PC-3 (cell line): Measurements from ENCODE around the gene AQP9. TPM values are rescaled to one million over a fixed set of nuclear protein-coding genes. Genes with fewer than 3 reads are reported as not detected.

ENCODE experiments used
- ATAC-seq: fragments of 200-7000 bp; cut with Tn5 transposase; 2 replicates; pipeline ENCODE4 v1.9.1; 2020; ENCODE audit warnings: mild to moderate bottlenecking, moderate library complexity
- BruUV-seq: library from RNA; stranded (reverse); fragments of 400-500 nt; replicated peaks from 2 replicates; lab custom pipeline; 2021; lab: Mats Ljungman, UMichigan
- CTCF ChIA-PET: fragments of 300-600 bp; sonication (Branson Sonifier 250); formaldehyde crosslinking; loops from one replicate; lab custom pipeline; 2022; ENCODE audit warnings: antibody characterized with exemption; lab: Charles Lee
- POLR2A ChIA-PET: fragments of 300-600 bp; sonication (Branson Sonifier 250); formaldehyde crosslinking; loops from one replicate; lab custom pipeline; 2022; ENCODE audit warnings: antibody characterized with exemption; ENCODE audit not compliant: unreplicated experiment; lab: Charles Lee
- DNase-seq: peaks from one replicate; pipeline ENCODE4 v3.0.0-alpha.2; 2015
- H2AFZ ChIP-seq: fragments of 300-600 bp; sonication (generic); 2 replicates; pipeline ENCODE4 v1.6.0; 2016; ENCODE audit warnings: antibody characterized with exemption, low read length
- H3F3A ChIP-seq: fragments of 300-600 bp; sonication (generic); one replicate; pipeline ENCODE4 v1.6.0; 2017; ENCODE audit warnings: antibody characterized with exemption, low read length, control low read depth, mild to moderate bottlenecking; ENCODE audit not compliant: unreplicated experiment
- H3K27ac ChIP-seq: fragments of 300-600 bp; sonication (generic); 2 replicates; pipeline ENCODE4 v1.5.1; 2016; ENCODE audit warnings: mild to moderate bottlenecking, low read length
- H3K27me3 ChIP-seq: fragments of 300-600 bp; sonication (generic); 2 replicates; pipeline ENCODE4 v1.6.1; 2016; ENCODE audit warnings: low read length, mixed read lengths
- H3K36me3 ChIP-seq: fragments of 300-600 bp; sonication (generic); 2 replicates; pipeline ENCODE4 v1.6.1; 2016; ENCODE audit warnings: low read depth, mixed run types, low read length, mixed read lengths
- H3K4me1 ChIP-seq: fragments of 300-600 bp; sonication (generic); 2 replicates; pipeline ENCODE4 v1.5.1; 2016; ENCODE audit warnings: low read length; ENCODE audit not compliant: insufficient read depth
- H3K4me2 ChIP-seq: fragments of 300-600 bp; sonication (generic); 2 replicates; pipeline ENCODE4 v1.6.0; 2016; ENCODE audit warnings: low read length
- H3K4me3 ChIP-seq: fragments of 300-600 bp; sonication (generic); 2 replicates; pipeline ENCODE4 v1.5.1; 2016; ENCODE audit warnings: mild to moderate bottlenecking, low read length, mixed read lengths
- H3K79me2 ChIP-seq: fragments of 300-600 bp; sonication (generic); 2 replicates; pipeline ENCODE4 v1.6.1; 2017; ENCODE audit warnings: low read length, mixed read lengths
- H3K9ac ChIP-seq: fragments of 300-600 bp; sonication (generic); 2 replicates; pipeline ENCODE4 v1.6.0; 2016; ENCODE audit warnings: mild to moderate bottlenecking, low read length
- H3K9me2 ChIP-seq: fragments of 300-600 bp; sonication (generic); replicated peaks from 2 replicates; pipeline ENCODE4 v1.6.1; 2016; ENCODE audit warnings: mixed run types, low read length, mixed read lengths
- H3K9me3 ChIP-seq: fragments of 300-600 bp; sonication (generic); 2 replicates; pipeline ENCODE4 v1.6.1; 2016; ENCODE audit warnings: low read length, mixed read lengths
- H4K20me1 ChIP-seq: fragments of 300-600 bp; sonication (generic); 2 replicates; pipeline ENCODE4 v1.6.1; 2016; ENCODE audit warnings: low read length, mixed read lengths
- EZH2 ChIP-seq: fragments of 300-600 bp; sonication (generic); IDR thresholded peaks from one replicate; pipeline ENCODE4 v1.6.1; 2017; ENCODE audit warnings: antibody characterized with exemption, mild to moderate bottlenecking, low read length; ENCODE audit not compliant: unreplicated experiment
- EZH2phosphoT487 ChIP-seq: fragments of 300-600 bp; sonication (generic); IDR thresholded peaks from 2 replicates; pipeline ENCODE4 v1.6.1; 2018; ENCODE audit warnings: mild to moderate bottlenecking, antibody characterized with exemption, low read length, borderline replicate concordance
- intact Hi-C: fragments of 100-400 bp; cut with micrococcal nuclease; formaldehyde crosslinking; loops from 2 replicates; pipeline ENCODE4 v1.9.0; 2023
- total RNA-seq: library from RNA; depleted of rRNA; stranded (reverse); fragments of >200 nt; gene quantifications from 2 replicates; pipeline ENCODE4 v1.2.3, GENCODE V29; 2014
- TF ChIP-seq, protein P1 (sequence below): fragments of 300-600 bp; sonication (generic); conservative IDR thresholded peaks from 2 replicates; pipeline ENCODE4 v1.5.1; 2017; ENCODE audit warnings: antibody characterized with exemption, low read depth, mild to moderate bottlenecking, low read length

AQP9 gene
- total RNA-seq, 1 experiment from 2014 or later = not detected

- TF ChIP-seq EZH2 (no peak), EZH2phosphoT487 (no peak)
- TF ChIP-seq, protein P1, sequence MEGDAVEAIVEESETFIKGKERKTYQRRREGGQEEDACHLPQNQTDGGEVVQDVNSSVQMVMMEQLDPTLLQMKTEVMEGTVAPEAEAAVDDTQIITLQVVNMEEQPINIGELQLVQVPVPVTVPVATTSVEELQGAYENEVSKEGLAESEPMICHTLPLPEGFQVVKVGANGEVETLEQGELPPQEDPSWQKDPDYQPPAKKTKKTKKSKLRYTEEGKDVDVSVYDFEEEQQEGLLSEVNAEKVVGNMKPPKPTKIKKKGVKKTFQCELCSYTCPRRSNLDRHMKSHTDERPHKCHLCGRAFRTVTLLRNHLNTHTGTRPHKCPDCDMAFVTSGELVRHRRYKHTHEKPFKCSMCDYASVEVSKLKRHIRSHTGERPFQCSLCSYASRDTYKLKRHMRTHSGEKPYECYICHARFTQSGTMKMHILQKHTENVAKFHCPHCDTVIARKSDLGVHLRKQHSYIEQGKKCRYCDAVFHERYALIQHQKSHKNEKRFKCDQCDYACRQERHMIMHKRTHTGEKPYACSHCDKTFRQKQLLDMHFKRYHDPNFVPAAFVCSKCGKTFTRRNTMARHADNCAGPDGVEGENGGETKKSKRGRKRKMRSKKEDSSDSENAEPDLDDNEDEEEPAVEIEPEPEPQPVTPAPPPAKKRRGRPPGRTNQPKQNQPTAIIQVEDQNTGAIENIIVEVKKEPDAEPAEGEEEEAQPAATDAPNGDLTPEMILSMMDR = no peak
- H3K36me3 ChIP-seq = no peaks in the 10 kb centered on the region
- H3K27me3 ChIP-seq = no peaks in the 10 kb centered on the region
- H3K4me1 ChIP-seq = no peaks in the 10 kb centered on the region
- no peaks in the 10 kb centered on the region for H3F3A ChIP-seq
- H3K27ac ChIP-seq = no peak overlapping the region
- peak; percentile 13 for DNase-seq
- intact Hi-C loops = no loop called here
- no peak for ATAC-seq
- no peak overlapping the region for H3K9ac ChIP-seq
- H3K4me2 ChIP-seq = no peak overlapping the region
- no peaks in the 10 kb centered on the region for H3K9me2 ChIP-seq
- CTCF ChIA-PET = no interaction called here
- no peaks in the 10 kb centered on the region for H3K9me3 ChIP-seq
- H3K79me2 ChIP-seq = no peaks in the 10 kb centered on the region
- POLR2A ChIA-PET = no interaction called here
- H3K4me3 ChIP-seq = no peak overlapping the region
- H2AFZ ChIP-seq = no peak overlapping the region
- H4K20me1 ChIP-seq = no peaks in the 10 kb centered on the region
- no TSS peak for BruUV-seq
Measured at GRCh38 chr15:58165661-58166060, 27.5 kb downstream of the AQP9 start.

DNA sequence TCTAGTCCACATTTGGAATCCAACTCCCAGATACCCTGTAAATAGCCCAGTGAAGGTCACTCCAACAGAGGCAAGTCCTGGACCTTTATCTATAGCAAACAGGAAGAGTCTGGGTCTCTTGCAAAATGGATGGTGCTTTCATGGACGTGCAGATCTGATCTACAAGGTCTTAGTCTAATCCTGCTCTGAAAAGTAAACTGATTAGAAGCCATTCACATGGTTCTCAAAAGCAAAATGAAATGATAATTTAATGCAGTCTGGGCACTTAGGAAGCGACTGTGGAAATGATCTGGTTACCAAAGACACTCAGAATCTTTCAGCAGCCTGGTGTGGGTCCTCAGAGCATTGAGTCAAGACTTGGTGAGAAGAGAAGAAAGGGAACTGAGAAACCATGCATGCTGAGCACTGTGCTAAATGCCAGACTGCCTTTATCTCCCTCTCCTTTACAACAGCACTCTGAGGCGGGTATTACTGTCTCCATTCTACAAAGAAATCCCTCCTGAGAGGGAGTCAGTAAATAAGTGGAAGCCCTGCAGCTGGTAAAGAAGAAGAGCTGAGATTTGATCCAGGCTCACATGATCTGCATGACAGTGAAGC is 29.0 kb downstream of the AQP9 start:
- Histone ChIP-seq H3K9ac (no peak overlapping the region), H3K4me1 (no peaks in the 10 kb centered on the region), H3K4me3 (no peak overlapping the region), H3K36me3 (no peaks in the 10 kb centered on the region), H3K9me2 (no peaks in the 10 kb centered on the region), H3K4me2 (no peak overlapping the region), H3K9me3 (no peaks in the 10 kb centered on the region), H3K27me3 (no peaks in the 10 kb centered on the region), H3K27ac (no peak overlapping the region), H3F3A (no peaks in the 10 kb centered on the region), H4K20me1 (no peaks in the 10 kb centered on the region), H2AFZ (no peak overlapping the region), H3K79me2 (no peaks in the 10 kb centered on the region)
- TF ChIP-seq EZH2 (no peak), EZH2phosphoT487 (no peak)
- TF ChIP-seq, protein P1 = no peak
- intact Hi-C loops = no loop called here
- ChIA-PET CTCF (no interaction called here), POLR2A (no interaction called here)
- BruUV-seq = no TSS peak
- ATAC-seq (no peak), DNase-seq (no peak)

DNA sequence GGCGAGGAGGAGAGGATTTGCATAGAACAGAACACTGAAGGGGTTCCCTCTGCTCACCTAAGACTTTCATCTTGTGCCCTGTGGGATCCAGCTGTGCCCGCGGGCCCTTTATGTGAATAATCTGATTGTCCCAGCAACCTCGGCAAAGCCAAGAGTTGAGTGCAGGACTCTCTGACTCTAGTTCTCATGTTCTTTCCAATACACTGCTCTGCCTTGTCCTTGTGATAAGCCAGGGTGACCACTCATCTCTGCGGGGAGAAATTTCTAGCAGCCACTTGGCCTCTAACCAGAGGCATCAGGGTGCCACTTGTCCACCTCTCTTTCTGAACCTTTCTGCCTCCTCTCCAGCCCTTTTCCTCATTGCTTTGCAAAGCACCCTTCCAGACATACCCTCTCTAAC is 31.8 kb downstream of the AQP9 start:
- Histone ChIP-seq H3K4me3 (no peak overlapping the region), H3K27me3 (no peaks in the 10 kb centered on the region), H2AFZ (no peak overlapping the region), H3K9me3 (no peaks in the 10 kb centered on the region), H3K9me2 (no peaks in the 10 kb centered on the region), H3K27ac (no peak overlapping the region), H3K9ac (no peak overlapping the region), H3K79me2 (no peaks in the 10 kb centered on the region), H3K4me1 (no peaks in the 10 kb centered on the region), H4K20me1 (no peaks in the 10 kb centered on the region), H3K4me2 (no peak overlapping the region), H3K36me3 (no peaks in the 10 kb centered on the region), H3F3A (no peaks in the 10 kb centered on the region)
- no peak for ATAC-seq
- DNase-seq = no peak
- POLR2A ChIA-PET = no interaction called here
- no TSS peak for BruUV-seq
- intact Hi-C loops = no loop called here
- TF ChIP-seq EZH2phosphoT487 (no peak), EZH2 (no peak)
- TF ChIP-seq, protein P1 = no peak
- CTCF ChIA-PET = no interaction called here
